K562 (cell line): ENCODE measurements around the gene MICAL2. TPM values are rescaled to one million over a fixed set of nuclear protein-coding genes. Genes with fewer than 3 reads are reported as not detected.
A peak's percentile ranks its signal among the peaks of the same experiment; 100 is the strongest.

Experiments used
- ARNT ChIP-seq, 2 experiments: fragments of 450-650 bp; IDR thresholded peaks; 2 replicates each; pipeline ENCODE4 v1.6.1; 2016; ENCODE audit warnings: mild to moderate bottlenecking in 1 of 2
- BMI1 ChIP-seq: fragments of 150-350 bp; IDR thresholded peaks from 2 replicates; pipeline ENCODE4 v1.6.1; 2014; ENCODE audit warnings: low read length
- BRD4 ChIP-seq: fragments of 200-600 bp; sonication (generic); IDR thresholded peaks from 2 replicates; pipeline ENCODE4 v1.6.1; 2017; ENCODE audit warnings: inconsistent platforms
- CGGBP1 ChIP-seq: fragments of 250-450 bp; sonication (Bioruptor Pico); IDR thresholded peaks from 2 replicates; pipeline ENCODE4 v1.9.0; 2021; ENCODE audit warnings: mild to moderate bottlenecking
- EP300 ChIP-seq: IDR thresholded peaks from 2 replicates; pipeline ENCODE4 v1.6.1; 2012; ENCODE audit warnings: low read length, improper control_type of control experiment
- GABPB2 ChIP-seq: fragments of 250-450 bp; sonication (Bioruptor Pico); conservative IDR thresholded peaks from 2 replicates; pipeline ENCODE4 v1.5.1; 2021; ENCODE audit warnings: mild to moderate bottlenecking
- HDAC2 ChIP-seq: fragments of 450-650 bp; IDR thresholded peaks from 2 replicates; pipeline ENCODE4 v1.6.1; 2016; ENCODE audit warnings: mild to moderate bottlenecking
- HEY1 ChIP-seq: fragments of 250-450 bp; sonication (Bioruptor Pico); IDR thresholded peaks from 2 replicates; pipeline ENCODE4 v1.5.0; 2020; ENCODE audit warnings: mild to moderate bottlenecking, moderate library complexity, borderline replicate concordance
- HOXB6 ChIP-seq: fragments of 250-450 bp; sonication (Bioruptor Pico); IDR thresholded peaks from 2 replicates; pipeline ENCODE4 v1.5.1; 2022; ENCODE audit warnings: mild to moderate bottlenecking, borderline replicate concordance
- MBD1 ChIP-seq: fragments of 250-450 bp; sonication (Bioruptor Pico); IDR thresholded peaks from 2 replicates; pipeline ENCODE4 v1.8.0; 2022; ENCODE audit warnings: inconsistent platforms
- PYGO2 ChIP-seq: fragments of 450-650 bp; IDR thresholded peaks from 2 replicates; pipeline ENCODE4 v1.6.1; 2016; ENCODE audit warnings: mild to moderate bottlenecking, missing genetic modification characterization, moderate library complexity, missing compliant biosample characterization
- RB1 ChIP-seq: fragments of 450-650 bp; IDR thresholded peaks from 2 replicates; pipeline ENCODE4 v1.6.1; 2017; ENCODE audit warnings: low read depth, mild to moderate bottlenecking
- SMARCE1 ChIP-seq: fragments of 450-650 bp; IDR thresholded peaks from 2 replicates; pipeline ENCODE4 v1.7.1; 2016; ENCODE audit warnings: mild to moderate bottlenecking
- SP2 ChIP-seq: IDR thresholded peaks from 2 replicates; pipeline ENCODE4 v1.6.1; 2011; ENCODE audit warnings: mild to moderate bottlenecking, low read depth, low read length, moderate library complexity; ENCODE audit not compliant: poor library complexity, severe bottlenecking; ENCODE audit errors: extremely low read depth
- TAF1 ChIP-seq: IDR thresholded peaks from 2 replicates; pipeline ENCODE4 v1.6.1; 2011; ENCODE audit warnings: mild to moderate bottlenecking, low read length, moderate library complexity; ENCODE audit not compliant: insufficient read depth, control insufficient read depth, severe bottlenecking; ENCODE audit errors: extremely low read depth
- ZBTB43 ChIP-seq: sonication (generic); formaldehyde crosslinking; IDR thresholded peaks from 2 replicates; pipeline ENCODE4 v1.8.0; 2023; ENCODE audit warnings: mild to moderate bottlenecking, missing genetic modification reagents
- ZNF41 ChIP-seq: fragments of 250-450 bp; sonication (Bioruptor Pico); conservative IDR thresholded peaks from 2 replicates; pipeline ENCODE4 v1.4.0; 2020; ENCODE audit warnings: mild to moderate bottlenecking
- ZNF583 ChIP-seq: fragments of 250-450 bp; sonication (Bioruptor Pico); IDR thresholded peaks from 2 replicates; pipeline ENCODE4 v1.4.0; 2020
- ZNF699 ChIP-seq: fragments of 250-450 bp; sonication (Bioruptor Pico); IDR thresholded peaks from 2 replicates; pipeline ENCODE4 v1.8.0; 2021; ENCODE audit warnings: mild to moderate bottlenecking, moderate library complexity; ENCODE audit not compliant: insufficient replicate concordance
- ZNF76 ChIP-seq: fragments of 250-450 bp; sonication (Bioruptor Pico); IDR thresholded peaks from 2 replicates; pipeline ENCODE4 v1.4.0; 2020; ENCODE audit warnings: mild to moderate bottlenecking, moderate library complexity, borderline replicate concordance
- polyA plus RNA-seq, 8 experiments: library from polyadenylated mRNA; depleted of rRNA in 4 of 8; stranded (reverse) in 5 of 8; unstranded in 3 of 8; fragments of >200 nt; fragmentation: Nextera tagmentation in 2 of 8; fragmentation: Illumina TruSeq in 1 of 8; extraction: Ambion mirVana in 2 of 8; extraction: Trizol in 1 of 8; gene quantifications; 2 replicates each; pipeline versions ENCODE4 v1.2.1 to v1.2.3, GENCODE V29; 2011 to 2014; ENCODE audit warnings: inconsistent platforms in 1 of 8, missing spikeins in 1 of 8
- total RNA-seq, 7 experiments: library from RNA; depleted of rRNA in 6 of 7; stranded (reverse); fragments of >200 nt in 6 of 7; fragmentation: Illumina TruSeq in 2 of 7; extraction: Trizol in 2 of 7; gene quantifications; 2 replicates each; pipeline versions ENCODE4 v1.2.1 to v1.2.3, GENCODE V29; 2011 to 2021; ENCODE audit warnings: low replicate concordance in 1 of 7
- TF ChIP-seq, protein P1 (sequence below): sonication (generic); formaldehyde crosslinking; IDR thresholded peaks from 2 replicates; pipeline ENCODE4 v1.4.0; 2020; ENCODE audit warnings: mild to moderate bottlenecking, missing genetic modification reagents
- TF ChIP-seq, protein P2 (sequence below), 2 experiments: fragments of 450-650 bp in 1 of 2; IDR thresholded peaks; 2 replicates each; pipeline ENCODE4 v1.6.1; 2011 to 2017; ENCODE audit warnings: low read depth in 2 of 2, antibody characterized with exemption in 1 of 2, borderline replicate concordance in 1 of 2, low read length in 1 of 2, mild to moderate bottlenecking in 1 of 2, mixed read lengths in 1 of 2; ENCODE audit not compliant: control insufficient read depth in 1 of 2

MICAL2 gene
- total and polyA plus RNA-seq, 9 of the 15 experiments (the other 6 are each of a cell fraction or from before 2014, with no cell fraction given) = 4.7 to 64.2 (median 33.6) TPM

GRCh38 chr11:12158909-12159308, 48.5 kb downstream of the MICAL2 start (continued):
- TF ChIP-seq HDAC2 = no peak
- no peak for TF ChIP-seq HOXB6 (CRISPR knock-in tag)
- no peak for TF ChIP-seq ZBTB43
- TF ChIP-seq HEY1 = no peak
- no peak for TF ChIP-seq ZNF583 (CRISPR knock-in tag)
- TF ChIP-seq, protein P1, sequence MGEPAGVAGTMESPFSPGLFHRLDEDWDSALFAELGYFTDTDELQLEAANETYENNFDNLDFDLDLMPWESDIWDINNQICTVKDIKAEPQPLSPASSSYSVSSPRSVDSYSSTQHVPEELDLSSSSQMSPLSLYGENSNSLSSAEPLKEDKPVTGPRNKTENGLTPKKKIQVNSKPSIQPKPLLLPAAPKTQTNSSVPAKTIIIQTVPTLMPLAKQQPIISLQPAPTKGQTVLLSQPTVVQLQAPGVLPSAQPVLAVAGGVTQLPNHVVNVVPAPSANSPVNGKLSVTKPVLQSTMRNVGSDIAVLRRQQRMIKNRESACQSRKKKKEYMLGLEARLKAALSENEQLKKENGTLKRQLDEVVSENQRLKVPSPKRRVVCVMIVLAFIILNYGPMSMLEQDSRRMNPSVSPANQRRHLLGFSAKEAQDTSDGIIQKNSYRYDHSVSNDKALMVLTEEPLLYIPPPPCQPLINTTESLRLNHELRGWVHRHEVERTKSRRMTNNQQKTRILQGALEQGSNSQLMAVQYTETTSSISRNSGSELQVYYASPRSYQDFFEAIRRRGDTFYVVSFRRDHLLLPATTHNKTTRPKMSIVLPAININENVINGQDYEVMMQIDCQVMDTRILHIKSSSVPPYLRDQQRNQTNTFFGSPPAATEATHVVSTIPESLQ (CRISPR knock-in tag) = no peak
- TF ChIP-seq ZNF41 (CRISPR knock-in tag) = no peak
- TF ChIP-seq, protein P2, sequence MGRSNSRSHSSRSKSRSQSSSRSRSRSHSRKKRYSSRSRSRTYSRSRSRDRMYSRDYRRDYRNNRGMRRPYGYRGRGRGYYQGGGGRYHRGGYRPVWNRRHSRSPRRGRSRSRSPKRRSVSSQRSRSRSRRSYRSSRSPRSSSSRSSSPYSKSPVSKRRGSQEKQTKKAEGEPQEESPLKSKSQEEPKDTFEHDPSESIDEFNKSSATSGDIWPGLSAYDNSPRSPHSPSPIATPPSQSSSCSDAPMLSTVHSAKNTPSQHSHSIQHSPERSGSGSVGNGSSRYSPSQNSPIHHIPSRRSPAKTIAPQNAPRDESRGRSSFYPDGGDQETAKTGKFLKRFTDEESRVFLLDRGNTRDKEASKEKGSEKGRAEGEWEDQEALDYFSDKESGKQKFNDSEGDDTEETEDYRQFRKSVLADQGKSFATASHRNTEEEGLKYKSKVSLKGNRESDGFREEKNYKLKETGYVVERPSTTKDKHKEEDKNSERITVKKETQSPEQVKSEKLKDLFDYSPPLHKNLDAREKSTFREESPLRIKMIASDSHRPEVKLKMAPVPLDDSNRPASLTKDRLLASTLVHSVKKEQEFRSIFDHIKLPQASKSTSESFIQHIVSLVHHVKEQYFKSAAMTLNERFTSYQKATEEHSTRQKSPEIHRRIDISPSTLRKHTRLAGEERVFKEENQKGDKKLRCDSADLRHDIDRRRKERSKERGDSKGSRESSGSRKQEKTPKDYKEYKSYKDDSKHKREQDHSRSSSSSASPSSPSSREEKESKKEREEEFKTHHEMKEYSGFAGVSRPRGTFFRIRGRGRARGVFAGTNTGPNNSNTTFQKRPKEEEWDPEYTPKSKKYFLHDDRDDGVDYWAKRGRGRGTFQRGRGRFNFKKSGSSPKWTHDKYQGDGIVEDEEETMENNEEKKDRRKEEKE (IDR thresholded peaks at IDR 0.05; ENCODE audit: borderline replicate concordance in 1 of 2, control insufficient read depth in 1 of 2, low read depth in 2 of 2, low read length in 1 of 2) = no peak
- TF ChIP-seq GABPB2 (CRISPR knock-in tag) = no peak
- 0 out of 2 replicates have a peak, but pooled peaks have one; percentile 24 for TF ChIP-seq ZNF76
- TF ChIP-seq BRD4 = no peak
- peak; percentile 65 for TF ChIP-seq EP300
- TF ChIP-seq PYGO2 (tag) = no peak
- TF ChIP-seq MBD1 = no peak
- TF ChIP-seq RB1 = no peak
- TF ChIP-seq BMI1 = no peak
- peak; percentile 76 for TF ChIP-seq SMARCE1
- TF ChIP-seq ZNF699 (CRISPR knock-in tag) = no peak
- TF ChIP-seq SP2 = no peak
- TF ChIP-seq ARNT (IDR thresholded peaks at IDR 0.05) = no peak
- TF ChIP-seq CGGBP1 = no peak
- no peak for TF ChIP-seq TAF1
